OCI-LY1 (cell line): Measurements from ENCODE around the gene PTF1A.

Experiments
- H2AFZ ChIP-seq: fragments of 200-600 bp; sonication (generic), shearing (Covaris generic); 2 replicates; pipeline ENCODE4 v1.6.0; 2014; ENCODE audit warnings: antibody characterized with exemption, mild to moderate bottlenecking, low read length
- H3F3A ChIP-seq: fragments of 200-600 bp; sonication (generic), shearing (Covaris generic); 2 replicates; pipeline ENCODE4 v1.6.0; 2014; ENCODE audit warnings: mild to moderate bottlenecking, antibody characterized with exemption, low read length, moderate library complexity; ENCODE audit not compliant: insufficient read depth
- H3K27ac ChIP-seq: fragments of 200-600 bp; sonication (generic); 2 replicates; pipeline ENCODE4 v1.5.1; 2014; ENCODE audit warnings: low read length, mixed run types, mild to moderate bottlenecking, low read depth; ENCODE audit not compliant: poor library complexity, severe bottlenecking
- H3K27me3 ChIP-seq: fragments of 200-600 bp; sonication (generic); 2 replicates; pipeline ENCODE4 v1.6.0; 2014; ENCODE audit warnings: antibody characterized with exemption, mild to moderate bottlenecking, low read length, moderate library complexity; ENCODE audit not compliant: insufficient read depth
- H3K36me3 ChIP-seq: fragments of 200-600 bp; sonication (generic); 2 replicates; pipeline ENCODE4 v1.6.1; 2014; ENCODE audit warnings: mild to moderate bottlenecking, antibody characterized with exemption, low read length, moderate library complexity, mixed read lengths; ENCODE audit not compliant: insufficient read depth
- H3K4me1 ChIP-seq: fragments of 200-600 bp; sonication (generic); 2 replicates; pipeline ENCODE4 v1.5.1; 2014; ENCODE audit warnings: mild to moderate bottlenecking, low read length, moderate library complexity; ENCODE audit not compliant: insufficient read depth, severe bottlenecking
- H3K4me2 ChIP-seq: fragments of 200-600 bp; sonication (generic), shearing (Covaris generic); 2 replicates; pipeline ENCODE4 v1.6.1; 2014; ENCODE audit warnings: low read length
- H3K4me3 ChIP-seq: fragments of 200-600 bp; sonication (generic); 2 replicates; pipeline ENCODE4 v1.5.1; 2014; ENCODE audit warnings: low read length, low read depth, mild to moderate bottlenecking, mixed read lengths; ENCODE audit not compliant: poor library complexity, severe bottlenecking
- H3K79me2 ChIP-seq: fragments of 200-600 bp; shearing (Covaris generic); 2 replicates; pipeline ENCODE4 v1.6.1; 2016; ENCODE audit warnings: mixed run types, low read length, mixed read lengths; ENCODE audit not compliant: insufficient read depth
- H3K9ac ChIP-seq: fragments of 200-600 bp; sonication (generic), shearing (Covaris generic); 2 replicates; pipeline ENCODE4 v1.6.1; 2014; ENCODE audit warnings: mild to moderate bottlenecking, low read length, mixed read lengths
- H3K9me2 ChIP-seq: fragments of 200-600 bp; sonication (generic), shearing (Covaris generic); 2 replicates; pipeline ENCODE4 v1.6.1; 2014; ENCODE audit warnings: low read depth, mild to moderate bottlenecking, low read length, mixed read lengths
- H3K9me3 ChIP-seq: fragments of 200-600 bp; shearing (Covaris generic); 2 replicates; pipeline ENCODE4 v1.6.1; 2014; ENCODE audit warnings: low read length, mixed read lengths
- H4K20me1 ChIP-seq: fragments of 200-600 bp; sonication (generic), shearing (Covaris generic); 2 replicates; pipeline ENCODE4 v1.6.0; 2016; ENCODE audit warnings: mild to moderate bottlenecking, low read length; ENCODE audit not compliant: insufficient read depth
- EZH2 ChIP-seq: fragments of 200-600 bp; sonication (generic), shearing (Covaris generic); IDR thresholded peaks from 2 replicates; pipeline ENCODE4 v1.8.0; 2017; ENCODE audit warnings: borderline replicate concordance, mixed run types, mild to moderate bottlenecking, antibody characterized with exemption, low read length, moderate library complexity, mixed read lengths
- TF ChIP-seq, protein P1 (sequence below): fragments of 200-600 bp; sonication (generic), shearing (Covaris generic); IDR thresholded peaks from 2 replicates; pipeline ENCODE4 v1.5.1; 2017; ENCODE audit warnings: mild to moderate bottlenecking, antibody characterized with exemption, low read length, moderate library complexity, mixed read lengths

PTF1A gene

DNA sequence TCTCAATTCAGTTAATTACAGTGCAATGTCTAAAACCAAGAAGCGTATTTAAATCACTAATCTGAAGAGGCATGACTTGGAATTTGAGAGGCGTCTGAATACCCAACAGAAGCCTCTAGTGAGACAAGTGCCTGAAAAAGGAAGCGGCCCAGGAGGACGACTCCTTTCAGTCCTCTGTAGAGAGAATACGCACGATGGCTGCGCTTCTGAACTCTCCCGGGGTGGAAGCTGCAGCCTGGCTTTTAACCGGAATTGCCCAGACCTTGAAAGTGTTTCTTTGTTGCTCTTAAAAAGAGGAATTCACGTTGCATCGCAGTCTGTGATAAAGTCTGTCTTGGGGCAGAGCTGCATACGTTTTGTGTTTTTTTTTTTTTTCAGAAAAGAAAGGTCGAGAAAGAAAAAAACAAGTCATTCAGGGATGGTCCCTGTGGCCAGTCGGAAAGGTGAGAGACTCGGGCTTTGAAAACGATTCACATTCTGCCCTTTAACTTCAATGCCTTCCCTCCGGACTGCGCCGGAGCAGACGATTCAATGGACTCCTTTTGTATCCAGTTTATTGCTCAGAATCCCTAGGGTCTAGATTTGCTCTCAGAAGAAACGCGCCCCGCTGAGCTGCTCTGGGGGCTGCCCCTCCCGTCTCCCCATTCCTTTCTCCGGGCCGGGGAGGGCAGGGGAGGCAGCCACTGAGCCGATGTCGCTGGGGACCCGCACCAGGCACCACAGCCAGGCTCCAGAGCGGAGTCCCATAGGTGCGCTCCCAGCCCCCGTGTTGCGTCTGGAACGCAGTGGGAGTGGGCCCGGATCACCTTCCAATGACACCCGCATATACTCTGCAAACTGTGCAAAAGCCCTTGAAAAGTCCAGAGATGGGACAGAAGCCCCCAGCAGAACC, 994 bp upstream of the PTF1A start:
- Histone ChIP-seq H3K4me1 (no peaks in the 10 kb centered on the region), H3K27ac (no peak overlapping the region), H4K20me1 (no peaks in the 10 kb centered on the region), H3K9me3 (no peaks in the 10 kb centered on the region), H3K36me3 (no peaks in the 10 kb centered on the region), H2AFZ (no peak overlapping the region), H3K27me3 (no peaks in the 10 kb centered on the region), H3K9ac (no peak overlapping the region), H3K79me2 (no peaks in the 10 kb centered on the region), H3K4me3 (no peak overlapping the region), H3K4me2 (no peak overlapping the region), H3F3A (no peaks in the 10 kb centered on the region), H3K9me2 (no peaks in the 10 kb centered on the region)
- TF ChIP-seq, protein P1, sequence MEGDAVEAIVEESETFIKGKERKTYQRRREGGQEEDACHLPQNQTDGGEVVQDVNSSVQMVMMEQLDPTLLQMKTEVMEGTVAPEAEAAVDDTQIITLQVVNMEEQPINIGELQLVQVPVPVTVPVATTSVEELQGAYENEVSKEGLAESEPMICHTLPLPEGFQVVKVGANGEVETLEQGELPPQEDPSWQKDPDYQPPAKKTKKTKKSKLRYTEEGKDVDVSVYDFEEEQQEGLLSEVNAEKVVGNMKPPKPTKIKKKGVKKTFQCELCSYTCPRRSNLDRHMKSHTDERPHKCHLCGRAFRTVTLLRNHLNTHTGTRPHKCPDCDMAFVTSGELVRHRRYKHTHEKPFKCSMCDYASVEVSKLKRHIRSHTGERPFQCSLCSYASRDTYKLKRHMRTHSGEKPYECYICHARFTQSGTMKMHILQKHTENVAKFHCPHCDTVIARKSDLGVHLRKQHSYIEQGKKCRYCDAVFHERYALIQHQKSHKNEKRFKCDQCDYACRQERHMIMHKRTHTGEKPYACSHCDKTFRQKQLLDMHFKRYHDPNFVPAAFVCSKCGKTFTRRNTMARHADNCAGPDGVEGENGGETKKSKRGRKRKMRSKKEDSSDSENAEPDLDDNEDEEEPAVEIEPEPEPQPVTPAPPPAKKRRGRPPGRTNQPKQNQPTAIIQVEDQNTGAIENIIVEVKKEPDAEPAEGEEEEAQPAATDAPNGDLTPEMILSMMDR = no peak
- no peak for TF ChIP-seq EZH2

DNA sequence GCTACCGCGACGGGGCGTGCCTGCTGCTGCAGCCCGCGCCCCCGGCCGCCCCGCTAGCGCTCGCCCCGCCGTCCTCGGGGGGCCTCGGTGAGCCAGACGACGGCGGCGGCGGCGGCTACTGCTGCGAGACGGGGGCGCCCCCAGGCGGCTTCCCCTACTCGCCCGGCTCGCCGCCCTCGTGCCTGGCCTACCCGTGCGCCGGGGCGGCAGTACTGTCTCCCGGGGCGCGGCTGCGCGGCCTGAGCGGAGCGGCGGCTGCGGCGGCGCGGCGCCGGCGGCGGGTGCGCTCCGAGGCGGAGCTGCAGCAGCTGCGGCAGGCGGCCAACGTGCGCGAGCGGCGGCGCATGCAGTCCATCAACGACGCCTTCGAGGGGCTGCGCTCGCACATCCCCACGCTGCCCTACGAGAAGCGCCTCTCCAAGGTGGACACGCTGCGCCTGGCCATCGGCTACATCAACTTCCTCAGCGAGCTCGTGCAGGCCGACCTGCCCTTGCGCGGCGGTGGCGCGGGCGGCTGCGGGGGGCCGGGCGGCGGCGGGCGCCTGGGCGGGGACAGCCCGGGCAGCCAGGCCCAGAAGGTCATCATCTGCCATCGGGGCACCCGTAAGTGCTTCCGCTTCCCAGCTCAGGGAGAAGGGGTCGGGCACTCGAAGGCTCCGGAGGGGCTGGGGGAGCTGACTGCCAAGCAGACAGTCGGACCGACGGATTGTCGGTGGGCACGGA, 761 bp downstream of the PTF1A start:
- H3K4me2 ChIP-seq = no peak overlapping the region
- no peaks in the 10 kb centered on the region for H3K9me3 ChIP-seq
- H3K27ac ChIP-seq = no peak overlapping the region
- no peaks in the 10 kb centered on the region for H3K79me2 ChIP-seq
- TF ChIP-seq, protein P1 = no peak
- TF ChIP-seq EZH2 = no peak
- H3F3A ChIP-seq = no peaks in the 10 kb centered on the region
- H3K4me1 ChIP-seq = no peaks in the 10 kb centered on the region
- no peak overlapping the region for H2AFZ ChIP-seq
- H3K27me3 ChIP-seq = no peaks in the 10 kb centered on the region
- no peak overlapping the region for H3K9ac ChIP-seq
- H4K20me1 ChIP-seq = no peaks in the 10 kb centered on the region
- H3K36me3 ChIP-seq = no peaks in the 10 kb centered on the region
- no peaks in the 10 kb centered on the region for H3K9me2 ChIP-seq
- no peak overlapping the region for H3K4me3 ChIP-seq

DNA sequence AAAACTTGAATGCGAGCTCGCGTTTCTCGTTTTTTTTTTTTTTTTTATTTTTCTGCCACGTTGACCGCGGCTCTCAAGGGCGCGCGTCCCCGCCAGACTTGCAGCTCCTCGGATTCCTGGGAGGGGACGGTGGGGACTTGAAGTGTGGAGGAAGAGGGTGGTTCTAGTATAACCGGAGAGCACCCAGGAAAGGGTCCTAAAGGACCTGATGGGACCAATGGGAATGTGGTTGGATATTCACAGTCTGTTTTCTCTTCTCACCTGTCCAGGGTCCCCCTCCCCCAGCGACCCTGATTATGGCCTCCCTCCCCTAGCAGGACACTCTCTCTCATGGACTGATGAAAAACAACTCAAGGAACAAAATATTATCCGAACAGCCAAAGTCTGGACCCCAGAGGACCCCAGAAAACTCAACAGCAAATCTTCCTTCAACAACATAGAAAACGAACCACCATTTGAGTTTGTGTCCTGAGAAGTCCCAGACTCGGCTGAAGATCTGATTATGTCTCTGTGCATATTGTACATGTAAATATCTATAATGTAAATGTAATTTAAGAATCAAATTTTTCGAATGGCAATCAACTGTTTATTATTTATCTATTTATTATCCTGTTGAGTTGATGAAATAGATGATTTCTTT, 1.4 kb downstream of the PTF1A start:
- Histone ChIP-seq H3F3A (no peaks in the 10 kb centered on the region), H4K20me1 (no peaks in the 10 kb centered on the region), H3K9me2 (no peaks in the 10 kb centered on the region), H3K27ac (no peak overlapping the region), H3K4me3 (no peak overlapping the region), H3K4me2 (no peak overlapping the region), H3K79me2 (no peaks in the 10 kb centered on the region), H3K9me3 (no peaks in the 10 kb centered on the region), H2AFZ (no peak overlapping the region), H3K27me3 (no peaks in the 10 kb centered on the region), H3K4me1 (no peaks in the 10 kb centered on the region), H3K9ac (no peak overlapping the region), H3K36me3 (no peaks in the 10 kb centered on the region)
- TF ChIP-seq, protein P1 = no peak
- TF ChIP-seq EZH2 = no peak
